ENCODE data around the gene MS4A18. TPM values are rescaled to one million over a fixed set of nuclear protein-coding genes. Genes with fewer than 3 reads are reported as not detected.
"Not testable (repeated sequence)": the region's sequence is repeated elsewhere in the genome, so short reads cannot be mapped to it uniquely, and the experiment has no call there.

Gene MS4A18
- total RNA-seq, 2 donors from 2014 or later, result not detected

- intact Hi-C loops (cut with DNase I), result no loop called here
- H3K27ac ChIP-seq, result no peak overlapping the region
- DNase-seq (ENCODE audit: low spot score), result no peak
- no peaks in the 10 kb centered on the region for H3K9me3 ChIP-seq
- no peaks in the 10 kb centered on the region for H3K4me1 ChIP-seq (replicated peaks)
- no peaks in the 10 kb centered on the region for H3K36me3 ChIP-seq
- TF ChIP-seq CTCF (IDR thresholded peaks at IDR 0.05) (no peak), POLR2A (IDR thresholded peaks at IDR 0.05) (no peak), POLR2AphosphoS5 (IDR thresholded peaks at IDR 0.05) (no peak)
- no peaks in the 10 kb centered on the region for H3K27me3 ChIP-seq (replicated peaks; ENCODE audit: insufficient read depth)
- 85% methylated on average over 5 of the region's 5 CpGs for WGBS
- H3K4me3 ChIP-seq, result no peak overlapping the region
These were observed 18.6 kb upstream of the MS4A18 start for GRCh38 chr11:60705895-60706294.

GRCh38 chr11:60706931-60707330 is 17.6 kb upstream of the MS4A18 start:
- intact Hi-C loops (cut with DNase I), result no loop called here

GRCh38 chr11:60710482-60710881 is 14.0 kb upstream of the MS4A18 start:
- intact Hi-C loops (cut with DNase I), result no loop called here
- Histone ChIP-seq H3K9me3 (no peaks in the 10 kb centered on the region), H3K4me3 (no peak overlapping the region), H3K4me1 (replicated peaks) (no peaks in the 10 kb centered on the region), H3K36me3 (no peaks in the 10 kb centered on the region), H3K27me3 (replicated peaks; ENCODE audit: insufficient read depth) (no peaks in the 10 kb centered on the region), H3K27ac (no peak overlapping the region)
- 69% methylated on average over 4 of the region's 4 CpGs for WGBS
- no peak for DNase-seq (ENCODE audit: low spot score)
- TF ChIP-seq POLR2A (IDR thresholded peaks at IDR 0.05), result no peak

More at GRCh38 chr11:60706931-60707330, 17.6 kb upstream of the MS4A18 start:
- WGBS, result 73% methylated on average over 5 of the region's 5 CpGs
- H3K27ac ChIP-seq, result no peak overlapping the region
- no peaks in the 10 kb centered on the region for H3K27me3 ChIP-seq (replicated peaks; ENCODE audit: insufficient read depth)
- TF ChIP-seq POLR2A (IDR thresholded peaks at IDR 0.05) (no peak), POLR2AphosphoS5 (IDR thresholded peaks at IDR 0.05) (no peak), CTCF (IDR thresholded peaks at IDR 0.05) (no peak)
- no peaks in the 10 kb centered on the region for H3K4me1 ChIP-seq (replicated peaks)
- no peak for DNase-seq (ENCODE audit: low spot score)
- no peaks in the 10 kb centered on the region for H3K36me3 ChIP-seq
- H3K9me3 ChIP-seq, result no peaks in the 10 kb centered on the region
- no peak overlapping the region for H3K4me3 ChIP-seq

- Histone ChIP-seq H3K27ac (no peak overlapping the region), H3K4me1 (replicated peaks) (no peaks in the 10 kb centered on the region), H3K9me3 (no peaks in the 10 kb centered on the region), H3K4me3 (no peak overlapping the region), H3K27me3 (replicated peaks; ENCODE audit: insufficient read depth) (no peaks in the 10 kb centered on the region), H3K36me3 (no peaks in the 10 kb centered on the region)
- intact Hi-C loops (cut with DNase I), result no loop called here
- WGBS, result 80% methylated on average over 4 of the region's 4 CpGs
- TF ChIP-seq POLR2A (IDR thresholded peaks at IDR 0.05), result no peak
- TF ChIP-seq CTCF (IDR thresholded peaks at IDR 0.05), result no peak
- no peak for TF ChIP-seq POLR2AphosphoS5 (IDR thresholded peaks at IDR 0.05)
- no peak for DNase-seq (ENCODE audit: low spot score)
These were observed 13.2 kb upstream of the MS4A18 start for GRCh38 chr11:60711276-60711675.

- H3K36me3 ChIP-seq; H3K4me3 ChIP-seq; H3K27ac ChIP-seq; H3K4me1 ChIP-seq (replicated peaks); intact Hi-C loops (cut with DNase I); DNase-seq (ENCODE audit: low spot score); H3K27me3 ChIP-seq (replicated peaks; ENCODE audit: insufficient read depth); H3K9me3 ChIP-seq: not testable (repeated sequence)
- WGBS, result 63% methylated on average over 6 of the region's 6 CpGs
These were observed 11.1 kb upstream of the MS4A18 start for GRCh38 chr11:60713423-60713822.

GRCh38 chr11:60717956-60718355 is 6.6 kb upstream of the MS4A18 start:
- Histone ChIP-seq H3K36me3 (no peaks in the 10 kb centered on the region), H3K27me3 (replicated peaks; ENCODE audit: insufficient read depth) (no peaks in the 10 kb centered on the region), H3K4me3 (no peak overlapping the region), H3K4me1 (replicated peaks) (no peaks in the 10 kb centered on the region), H3K9me3 (no peaks in the 10 kb centered on the region), H3K27ac (no peak overlapping the region)
- no peak for TF ChIP-seq POLR2AphosphoS5 (IDR thresholded peaks at IDR 0.05)
- no peak for TF ChIP-seq CTCF (IDR thresholded peaks at IDR 0.05)
- no peak for TF ChIP-seq POLR2A (IDR thresholded peaks at IDR 0.05)
- intact Hi-C loops (cut with DNase I), result no loop called here
- 81% methylated on average over 5 of the region's 5 CpGs for WGBS
- no peak for DNase-seq (ENCODE audit: low spot score)

All from prostate gland (tissue), 2 donors.